DMS153 treated with DMSO at 0.1 percent for 48 hours (cell line): Measurements from ENCODE around the gene ABCC2.
"Not testable (repeated sequence)": the region's sequence is repeated elsewhere in the genome, so short reads cannot be mapped to it uniquely, and the experiment has no call there.

Experiments
- DNase-seq: peaks from one replicate; lab custom pipeline; 2025; ENCODE audit not compliant: unreplicated experiment; lab: John Stamatoyannopoulos, UW

Gene ABCC2

DNA sequence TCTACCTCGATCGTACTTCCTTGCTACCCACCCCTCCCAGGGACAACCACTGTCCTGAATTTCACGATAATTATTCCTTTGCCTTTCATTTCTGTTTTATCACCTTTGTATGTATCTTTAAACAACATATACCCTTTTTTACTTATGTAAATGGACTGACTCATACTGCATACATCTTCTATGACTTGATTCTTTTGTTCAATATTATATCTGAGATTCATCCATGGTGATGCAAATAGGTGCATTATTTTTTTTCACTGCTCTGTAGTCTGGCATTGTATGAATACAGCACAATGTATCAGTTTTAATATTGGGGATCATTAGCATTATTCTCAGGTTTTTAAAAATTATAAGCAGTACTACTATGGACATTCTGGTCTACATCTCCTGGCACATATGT is 69.4 kb downstream of the ABCC2 start:
- DNase-seq, result no peak

DNA sequence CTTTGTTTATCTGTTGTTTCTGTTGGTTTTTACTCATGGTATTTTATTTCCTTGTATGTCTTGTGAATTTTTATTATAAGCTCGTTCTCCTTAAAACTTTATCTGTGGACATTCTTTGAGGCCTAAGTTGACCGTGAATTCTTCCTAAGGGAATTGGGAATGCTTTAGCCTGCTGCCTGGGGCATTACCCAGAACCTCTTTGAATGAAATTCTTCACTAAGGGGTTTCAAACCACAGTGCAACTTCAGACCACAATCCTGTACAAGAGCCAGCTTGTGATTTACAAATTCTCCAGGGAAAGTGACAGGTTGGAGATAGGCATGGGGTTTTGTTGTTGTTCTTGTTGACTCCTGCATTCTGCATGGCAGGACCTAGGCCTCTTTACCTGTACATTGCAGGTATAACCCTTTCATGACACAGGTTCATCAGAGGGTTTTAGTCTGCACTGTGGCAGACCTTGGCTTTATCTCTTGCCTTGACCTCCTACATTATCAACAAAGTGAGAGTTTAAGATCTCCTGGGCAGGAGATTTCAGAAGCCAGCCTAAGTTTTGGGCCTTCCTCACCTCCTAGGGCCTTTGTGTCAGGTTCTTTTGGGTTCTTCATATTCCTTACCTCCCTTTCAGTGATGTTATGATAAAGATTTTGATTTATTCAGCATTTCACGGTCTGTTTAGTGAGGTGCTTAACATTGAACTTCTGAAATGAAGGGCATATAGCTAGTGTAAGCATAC is 70.2 kb downstream of the ABCC2 start:
- DNase-seq, result no peak

DNA sequence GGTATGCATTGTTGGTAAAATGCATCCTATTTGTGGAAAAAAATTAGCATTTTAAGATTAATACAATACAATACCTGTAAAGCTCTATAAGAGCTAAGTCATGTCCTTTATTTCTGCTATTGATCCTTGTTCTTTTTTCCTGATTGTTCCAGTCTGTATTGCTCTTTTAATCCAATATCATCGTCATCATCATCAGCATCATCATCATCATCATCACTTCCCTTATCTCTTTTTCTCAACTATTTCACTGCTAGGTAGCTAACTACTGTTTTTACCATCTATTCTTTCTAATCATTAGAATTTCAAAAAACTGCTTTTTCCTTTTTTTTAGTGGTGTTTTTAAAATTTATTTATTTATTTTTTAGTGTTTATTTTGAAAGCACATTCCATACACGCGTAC is 71.2 kb downstream of the ABCC2 start:
- DNase-seq, result no peak

DNA sequence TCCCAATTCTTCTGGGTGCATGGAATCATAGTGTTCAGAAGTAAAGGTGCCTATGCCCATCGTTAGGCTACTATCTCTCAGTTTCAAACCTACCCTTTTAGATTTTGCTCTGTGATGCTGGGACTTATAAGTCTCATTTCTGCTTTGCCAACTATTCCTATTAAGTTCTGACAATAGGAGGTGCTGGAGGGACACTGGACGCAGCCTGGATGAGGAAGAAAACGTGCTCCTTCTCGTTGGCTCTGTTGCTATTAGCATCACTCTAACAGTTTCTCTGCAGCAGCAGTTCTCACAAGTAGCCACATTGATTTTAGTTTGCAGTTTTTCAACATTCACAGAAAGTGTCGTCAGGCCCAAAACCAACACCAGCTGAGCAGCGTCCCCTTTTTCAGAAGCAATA is 72.4 kb downstream of the ABCC2 start:
- DNase-seq, result no peak

DNA sequence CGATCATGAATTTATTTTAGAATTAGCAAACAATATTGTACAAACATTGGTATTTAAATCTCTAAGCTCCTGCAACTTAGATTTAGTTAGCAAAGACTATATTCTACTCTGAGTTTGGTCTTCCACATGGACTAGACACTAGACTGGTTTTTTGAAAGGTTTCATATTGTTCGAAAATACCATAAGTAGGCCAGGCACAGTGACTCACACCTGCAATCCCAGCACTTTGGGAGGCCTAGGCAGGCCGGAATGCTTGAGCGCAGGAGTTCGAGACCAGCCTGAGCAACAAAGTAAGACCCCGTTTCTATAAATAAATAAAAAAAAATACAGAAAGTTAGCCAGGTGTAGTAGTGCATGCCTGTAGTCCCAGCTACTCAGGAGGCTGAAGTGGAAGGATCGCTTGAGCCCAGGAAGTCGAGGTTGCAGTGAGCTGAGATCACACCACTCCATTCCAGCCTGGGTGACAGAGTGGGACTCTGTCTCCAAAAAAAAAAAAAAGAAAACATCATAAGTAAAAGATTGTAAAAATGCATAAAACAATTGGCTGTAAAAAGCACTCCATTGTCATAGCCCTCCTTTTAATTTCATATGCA is 73.1 kb downstream of the ABCC2 start:
- DNase-seq, result no peak

DNA sequence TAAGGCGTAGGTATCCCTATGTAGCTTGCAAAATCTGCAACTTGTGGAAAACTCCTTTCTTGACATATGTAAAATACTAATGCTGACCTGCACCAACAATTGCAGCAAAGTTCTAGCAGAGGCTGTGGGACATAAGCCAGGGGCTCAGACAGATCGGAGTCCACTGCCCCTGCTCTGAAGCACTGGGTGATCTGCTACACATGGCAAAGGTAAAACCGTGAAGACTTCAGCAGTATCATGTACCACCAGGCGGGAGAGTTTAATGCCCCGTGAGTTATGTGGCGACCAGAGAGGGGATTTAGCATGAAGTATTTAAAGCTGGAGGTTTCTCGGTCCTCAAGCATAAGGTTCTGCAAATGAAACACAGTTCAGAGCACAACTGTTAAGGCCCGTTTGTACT is 76.4 kb downstream of the ABCC2 start:
- no peak for DNase-seq

DNA sequence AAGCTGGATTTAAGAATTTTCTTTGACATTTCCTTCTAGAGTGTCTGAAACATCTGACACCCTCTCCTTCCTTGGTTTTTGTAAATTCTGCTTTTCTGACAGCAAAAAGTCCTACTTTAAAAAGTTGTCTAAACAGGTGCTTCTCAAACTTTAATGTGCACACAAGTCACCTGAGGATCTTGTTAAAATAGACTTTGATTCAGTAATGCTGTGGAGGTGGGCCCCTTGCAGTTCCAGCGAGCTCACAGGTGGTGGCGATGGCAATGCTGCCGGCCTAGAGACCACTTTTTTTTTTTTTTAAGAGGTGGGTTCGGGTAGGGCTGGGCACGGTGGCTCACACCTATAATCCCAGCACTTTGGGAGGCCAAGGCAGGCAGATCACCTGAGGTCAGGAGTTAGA is 77.1 kb downstream of the ABCC2 start:
- no peak for DNase-seq

DNA sequence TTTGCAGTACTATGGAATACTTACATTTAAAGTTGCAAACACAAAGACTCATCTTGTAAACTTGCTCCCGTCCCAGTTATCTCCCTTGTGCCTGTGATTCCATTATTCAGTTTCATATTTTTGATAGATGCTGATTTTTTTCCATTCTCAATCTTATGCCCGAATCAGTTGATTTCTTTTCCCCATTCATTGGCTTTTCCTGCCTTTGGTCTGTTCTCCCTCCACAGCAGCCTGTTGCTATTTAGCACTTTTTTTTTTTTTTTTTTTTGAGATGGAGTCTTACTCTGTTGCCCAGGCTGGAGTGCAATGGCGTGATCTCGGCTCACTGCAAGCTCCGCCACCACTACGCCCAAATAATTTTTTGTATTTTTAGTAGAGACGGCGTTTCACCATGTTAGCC is 78.0 kb downstream of the ABCC2 start:
- no peak for DNase-seq

DNA sequence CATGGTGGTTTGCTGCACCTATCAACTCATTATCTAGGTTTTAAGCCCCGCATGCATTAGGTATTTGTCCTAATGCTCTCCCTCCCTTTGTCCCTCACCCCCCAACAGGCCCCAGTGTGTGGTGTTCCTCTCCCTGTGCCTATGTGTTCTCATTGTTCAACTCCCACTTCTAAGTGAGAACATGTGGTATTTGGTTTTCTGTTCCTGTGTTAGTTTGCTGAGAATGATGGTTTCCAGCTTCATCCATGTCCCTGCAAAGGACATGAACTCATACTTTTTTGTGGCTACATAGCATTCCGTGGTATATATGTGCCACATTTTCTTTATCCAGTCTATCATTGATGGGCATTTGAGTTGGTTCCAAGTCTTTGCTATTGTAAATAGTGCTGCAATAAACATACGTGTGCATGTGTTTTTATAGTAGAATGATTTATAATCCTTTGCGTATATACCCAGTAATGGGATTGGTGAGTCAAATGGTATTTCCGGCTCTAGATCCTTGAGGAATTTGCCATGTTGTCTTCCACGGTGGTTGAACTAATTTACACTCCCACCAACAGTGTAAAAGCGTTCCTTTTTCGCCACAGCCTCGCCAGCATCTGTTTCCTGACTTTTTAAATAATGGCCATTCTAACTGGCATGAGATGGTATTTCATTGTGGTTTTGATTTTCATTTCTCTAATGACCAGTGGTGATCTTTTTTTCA is 81.2 kb downstream of the ABCC2 start:
- DNase-seq, result not testable (repeated sequence)

DNA sequence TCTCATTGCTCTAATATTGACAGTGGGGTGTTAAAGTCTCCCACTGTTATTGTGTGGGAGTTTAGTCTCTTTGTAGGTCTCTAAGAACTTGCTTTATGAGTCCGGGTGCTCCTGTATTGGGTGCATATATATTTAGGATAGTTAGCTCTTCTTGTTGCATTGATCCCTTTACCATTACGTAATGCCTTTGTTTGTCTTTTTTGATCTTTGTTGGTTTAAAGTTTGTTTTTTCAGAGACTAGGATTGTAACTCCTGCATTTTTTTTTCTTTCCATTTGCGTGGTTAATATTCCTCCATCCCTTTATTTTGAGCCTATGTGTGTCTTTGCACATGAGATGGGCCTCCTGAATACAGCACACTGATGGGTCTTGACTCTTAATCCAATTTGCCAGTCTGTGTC is 84.8 kb downstream of the ABCC2 start:
- not testable (repeated sequence) for DNase-seq

DNA sequence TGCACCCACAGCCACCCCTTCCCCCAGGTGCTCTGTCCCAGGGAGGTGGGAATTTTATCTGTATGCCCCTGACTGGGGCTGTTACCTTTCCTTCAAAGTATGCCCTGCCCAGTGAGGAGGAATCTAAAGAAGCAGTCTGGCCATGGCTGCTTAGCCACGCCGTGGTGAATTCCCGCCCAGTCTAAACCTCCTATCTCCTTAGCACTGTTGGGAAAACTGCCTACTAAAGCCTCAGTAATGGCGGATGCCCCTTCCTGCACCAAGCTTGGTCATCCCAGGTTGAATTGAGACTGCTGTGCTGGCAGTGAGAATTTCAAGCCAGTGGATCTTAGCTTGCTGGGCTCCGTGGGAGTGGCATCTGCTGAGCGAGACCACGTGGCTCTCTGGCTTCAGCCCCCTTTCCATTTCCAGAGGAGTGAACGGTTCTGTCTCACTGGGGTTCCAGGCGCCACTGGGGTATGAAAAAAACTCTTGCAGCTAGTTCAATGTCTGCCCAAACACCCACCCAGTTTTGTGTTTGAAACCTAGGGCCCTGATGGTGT is 87.2 kb downstream of the ABCC2 start:
- DNase-seq, result no peak

DNA sequence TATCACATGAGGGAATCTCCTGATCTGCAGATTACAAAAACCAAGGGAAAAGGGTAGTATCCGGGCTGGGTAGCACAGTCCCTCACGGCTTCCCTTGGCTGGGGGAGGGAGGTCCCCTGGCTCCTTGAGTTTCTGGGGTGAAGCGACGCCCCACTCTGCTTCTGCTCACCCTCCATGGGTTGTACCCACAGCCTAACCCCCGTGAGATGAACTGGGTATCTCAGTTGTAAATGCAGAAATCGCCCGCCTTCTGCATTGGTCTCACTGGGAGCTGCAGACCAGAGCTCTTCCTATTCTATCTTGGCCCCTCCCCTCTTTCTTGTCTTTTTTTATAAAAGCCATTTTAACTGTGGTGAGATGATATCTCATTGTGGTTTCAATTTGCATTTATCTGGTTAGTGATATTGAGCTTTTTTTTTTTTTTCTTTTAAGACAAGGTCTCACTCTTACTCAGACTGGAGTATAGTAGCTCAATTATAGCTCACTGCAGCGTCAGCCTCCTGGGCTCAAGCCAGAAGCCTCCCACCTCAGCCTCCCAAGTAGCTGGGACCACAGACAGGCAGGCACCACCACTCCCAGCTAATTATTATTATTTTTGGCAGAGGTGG is 87.8 kb downstream of the ABCC2 start:
- no peak for DNase-seq

DNA sequence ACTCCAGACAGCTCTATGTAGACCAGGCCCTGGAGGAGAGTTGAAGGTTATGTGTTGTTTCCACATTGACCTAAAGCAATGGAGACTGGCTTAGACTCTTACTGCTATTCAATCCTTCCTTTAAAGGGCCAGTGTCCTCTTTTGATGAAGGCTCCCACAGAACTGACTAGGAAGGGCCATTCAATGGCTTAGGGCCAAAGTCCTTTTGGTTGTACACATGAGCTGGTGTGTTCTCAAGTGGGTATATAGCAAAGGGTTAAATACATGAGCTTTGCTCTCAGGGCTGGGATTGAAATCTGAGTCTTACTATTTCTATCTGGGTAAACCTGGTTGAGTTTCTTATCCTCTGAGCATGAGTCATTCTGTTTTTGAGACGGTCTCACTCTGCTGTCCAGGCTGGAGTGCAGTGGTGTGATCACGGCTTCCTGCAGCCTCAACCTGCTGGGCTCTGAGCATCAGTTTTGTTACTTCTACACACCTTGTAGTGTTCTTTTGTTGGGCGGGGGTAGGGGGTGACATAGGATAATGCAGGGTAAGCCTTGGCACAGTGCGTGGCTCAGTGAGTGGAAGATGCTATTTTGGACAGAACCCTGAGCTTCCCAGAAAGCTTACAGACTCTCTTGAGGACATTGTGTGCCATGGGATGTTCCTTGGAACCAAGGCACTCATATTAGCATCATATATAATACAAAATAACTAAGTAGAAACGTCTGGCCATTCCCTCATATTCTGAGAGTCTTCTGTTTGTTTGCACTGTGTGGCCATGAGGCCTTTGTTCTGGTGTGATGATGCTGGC is 90.1 kb downstream of the ABCC2 start:
- no peak for DNase-seq

DNA sequence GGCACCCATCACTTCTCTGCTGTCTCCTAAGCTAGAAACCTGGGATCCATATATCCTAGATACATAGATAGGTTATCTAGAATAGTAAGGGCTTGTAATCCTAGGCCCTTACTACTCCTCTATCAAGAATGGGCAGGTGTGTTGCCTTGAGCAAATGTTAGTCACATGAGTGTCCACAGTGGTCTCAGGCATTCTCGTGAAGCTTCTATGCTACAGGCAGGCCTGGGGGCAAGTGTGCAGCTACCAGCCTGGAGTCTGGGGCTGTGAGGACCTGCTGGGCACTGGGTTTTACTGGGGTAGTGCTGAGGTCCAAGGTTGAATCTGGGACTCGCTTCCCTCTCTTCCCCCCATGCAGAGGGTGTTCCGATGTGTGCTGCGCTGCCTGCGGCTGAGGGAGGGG is 91.4 kb downstream of the ABCC2 start:
- no peak for DNase-seq

DNA sequence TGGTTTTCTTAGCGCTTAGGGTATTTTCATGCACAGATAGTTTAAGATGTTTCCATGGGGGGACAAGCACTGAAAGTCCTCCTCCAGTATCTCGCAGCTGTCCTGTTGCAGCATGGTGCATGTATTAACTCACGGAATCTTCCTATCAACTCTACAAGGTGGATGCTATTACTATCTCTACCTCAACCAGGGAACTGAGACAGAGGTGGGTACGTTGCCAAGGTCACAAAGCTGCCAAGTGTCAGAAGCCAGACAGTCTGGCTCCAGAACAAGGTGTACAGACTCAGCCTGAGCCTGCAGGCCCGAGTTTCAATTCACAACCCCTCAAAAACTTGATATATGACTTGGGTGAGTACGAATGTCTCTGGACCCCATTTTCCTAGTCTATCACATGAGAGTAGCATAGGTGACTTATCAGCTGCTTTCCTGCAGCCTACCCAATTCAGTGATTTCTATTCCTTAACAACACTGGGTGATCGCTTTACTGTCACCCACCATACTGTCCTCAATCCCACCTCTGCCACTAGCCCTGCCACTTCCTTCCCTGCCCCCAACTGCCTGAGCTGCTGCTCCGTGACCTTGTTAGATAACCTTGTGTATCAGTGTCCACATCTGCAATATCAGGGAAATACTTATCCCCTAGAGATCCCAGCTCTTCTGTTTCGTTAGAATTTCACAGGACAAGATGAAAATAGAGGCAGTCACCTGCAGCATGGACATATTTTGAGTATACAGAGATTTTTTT is 92.1 kb downstream of the ABCC2 start:
- no peak for DNase-seq

DNA sequence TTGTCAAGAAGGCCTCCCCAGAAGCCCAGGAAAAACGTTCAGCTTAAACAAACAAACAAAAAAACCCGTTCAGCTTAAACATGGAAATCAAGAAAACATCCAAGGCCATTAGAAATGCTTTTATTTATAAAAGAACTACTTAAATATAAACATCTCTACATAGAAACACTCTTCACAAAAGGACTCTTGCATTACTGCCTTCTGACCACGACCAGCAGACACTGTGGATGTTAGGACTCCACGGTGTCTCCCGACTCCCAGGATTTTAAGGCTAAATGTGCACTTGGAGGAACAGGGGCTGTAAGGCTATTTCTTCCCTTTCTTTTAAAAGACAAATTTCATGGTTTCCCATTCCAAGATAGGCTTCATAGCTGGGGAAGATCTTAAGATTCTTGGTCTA is 93.0 kb downstream of the ABCC2 start:
- no peak for DNase-seq

DNA sequence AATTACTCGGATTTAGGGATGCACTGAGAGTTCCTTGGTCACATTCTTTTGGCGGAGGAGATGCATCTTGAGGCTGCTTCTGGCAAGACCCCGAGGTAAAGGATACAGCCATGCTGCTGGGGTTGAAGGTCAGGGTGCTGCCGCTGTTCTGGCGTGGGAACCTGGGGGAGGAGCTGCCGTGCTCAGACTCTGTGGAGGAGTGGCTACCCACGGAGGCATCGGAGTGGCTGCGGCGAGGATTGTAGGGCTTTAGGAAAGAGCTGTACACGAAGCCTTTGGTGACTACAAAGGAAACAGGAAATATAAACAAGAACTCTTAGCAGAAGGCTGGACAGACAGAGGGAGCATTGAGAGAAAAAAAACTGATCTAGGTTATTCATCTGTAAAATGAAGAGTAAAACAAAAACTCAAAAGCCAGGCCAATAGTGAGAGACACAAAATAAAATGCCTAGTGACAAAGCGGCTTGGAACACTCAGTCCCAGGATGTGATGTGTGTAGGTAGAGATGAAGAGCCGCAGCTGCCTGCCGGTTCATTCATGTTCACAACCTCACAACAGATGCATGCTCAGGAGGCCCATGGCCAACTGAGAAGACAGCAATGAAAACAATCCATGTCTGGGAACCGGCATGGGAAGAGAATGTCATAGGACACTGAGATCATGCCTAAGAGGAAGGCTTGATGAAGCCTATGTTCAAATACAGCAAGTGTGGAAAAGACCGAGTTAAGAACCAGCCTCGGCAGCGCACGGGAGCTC is 97.8 kb downstream of the ABCC2 start:
- DNase-seq, result no peak

DNA sequence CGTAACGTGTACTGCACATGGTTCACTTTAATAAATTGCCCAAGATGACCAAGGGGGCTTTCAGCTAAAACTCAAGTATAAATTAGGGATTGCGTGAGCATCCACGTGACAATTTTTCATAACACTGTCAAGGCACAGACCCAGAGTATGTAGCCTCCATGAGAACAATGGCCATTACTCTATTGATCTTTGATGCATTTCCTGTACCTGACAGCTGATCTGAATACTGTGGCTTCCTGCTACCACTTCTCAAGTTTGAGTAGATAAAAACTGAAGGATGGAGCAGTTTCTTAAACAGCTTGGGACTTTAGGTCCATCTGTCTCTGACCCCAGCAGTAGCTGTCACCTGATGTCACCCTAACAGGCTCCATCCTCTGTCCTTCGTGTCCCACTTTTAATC is 98.9 kb downstream of the ABCC2 start:
- DNase-seq, result no peak

DNA sequence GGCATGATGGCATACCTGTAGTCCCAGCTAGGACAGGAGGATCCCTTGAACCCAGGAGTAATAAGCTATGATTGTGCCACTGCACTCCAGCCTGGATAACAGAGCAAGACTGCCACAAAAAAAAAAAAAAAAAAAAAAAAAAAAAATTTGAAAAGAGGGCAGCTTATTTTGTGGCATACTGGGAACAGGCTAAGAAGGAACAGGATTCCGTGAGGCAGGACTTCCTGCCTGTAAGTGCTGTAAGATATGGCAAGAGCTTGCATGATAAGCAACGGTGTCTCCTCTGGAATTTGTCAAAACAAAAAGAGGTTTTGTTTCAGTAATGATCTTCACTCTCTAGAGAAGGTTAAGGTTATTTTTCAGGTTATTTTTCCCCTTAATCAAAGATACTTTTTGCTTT is 101.1 kb downstream of the ABCC2 start:
- DNase-seq, result no peak

DNA sequence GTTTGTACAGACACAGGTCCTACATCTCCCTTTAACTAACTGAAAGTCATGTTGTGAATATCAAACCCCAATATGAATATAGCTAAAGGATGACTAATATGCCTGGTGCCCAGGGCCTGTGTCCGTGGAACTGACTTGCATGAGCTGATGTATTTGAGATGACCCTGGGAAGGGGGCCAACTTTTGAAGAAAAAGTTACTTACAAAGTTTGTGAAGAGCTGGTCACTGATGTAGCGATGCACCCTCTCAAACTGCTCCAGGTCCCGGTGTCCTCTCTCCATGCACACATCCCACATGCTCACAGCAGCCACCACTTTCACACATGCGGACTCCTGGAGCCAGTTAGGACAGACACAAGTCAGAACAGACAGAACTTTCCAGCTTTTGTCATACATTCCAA is 106.2 kb downstream of the ABCC2 start:
- DNase-seq, result no peak
